GM21423 (cell line): Measurements from ENCODE around the gene RPL41.

Experiments used
- ATAC-seq: cut with Tn5 transposase; IDR thresholded peaks from one replicate; pipeline ENCODE4 v1.9.1; 2021; ENCODE audit warnings: mild to moderate bottlenecking, moderate library complexity; ENCODE audit not compliant: unreplicated experiment

The RPL41 gene

DNA sequence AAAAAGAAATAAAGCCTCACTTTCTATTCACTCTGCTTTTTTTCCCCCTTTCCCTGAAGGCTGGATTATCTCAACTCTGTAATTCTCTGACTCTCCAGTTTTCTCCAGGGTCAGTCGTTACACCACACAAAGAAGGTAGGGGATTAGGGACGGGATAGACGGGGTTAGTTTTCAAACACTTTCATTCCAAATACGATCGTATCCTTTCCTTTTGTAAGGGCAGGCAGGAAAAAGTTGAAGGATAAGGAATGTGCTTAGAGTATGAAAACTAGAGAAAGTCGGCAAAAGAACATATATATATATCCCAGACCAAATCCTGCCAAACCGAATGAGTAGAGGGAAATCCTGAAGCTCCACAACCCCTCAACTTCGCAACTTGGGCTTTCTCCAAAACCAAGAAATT is 11.1 kb downstream of the RPL41 start:
- ATAC-seq = no peak

DNA sequence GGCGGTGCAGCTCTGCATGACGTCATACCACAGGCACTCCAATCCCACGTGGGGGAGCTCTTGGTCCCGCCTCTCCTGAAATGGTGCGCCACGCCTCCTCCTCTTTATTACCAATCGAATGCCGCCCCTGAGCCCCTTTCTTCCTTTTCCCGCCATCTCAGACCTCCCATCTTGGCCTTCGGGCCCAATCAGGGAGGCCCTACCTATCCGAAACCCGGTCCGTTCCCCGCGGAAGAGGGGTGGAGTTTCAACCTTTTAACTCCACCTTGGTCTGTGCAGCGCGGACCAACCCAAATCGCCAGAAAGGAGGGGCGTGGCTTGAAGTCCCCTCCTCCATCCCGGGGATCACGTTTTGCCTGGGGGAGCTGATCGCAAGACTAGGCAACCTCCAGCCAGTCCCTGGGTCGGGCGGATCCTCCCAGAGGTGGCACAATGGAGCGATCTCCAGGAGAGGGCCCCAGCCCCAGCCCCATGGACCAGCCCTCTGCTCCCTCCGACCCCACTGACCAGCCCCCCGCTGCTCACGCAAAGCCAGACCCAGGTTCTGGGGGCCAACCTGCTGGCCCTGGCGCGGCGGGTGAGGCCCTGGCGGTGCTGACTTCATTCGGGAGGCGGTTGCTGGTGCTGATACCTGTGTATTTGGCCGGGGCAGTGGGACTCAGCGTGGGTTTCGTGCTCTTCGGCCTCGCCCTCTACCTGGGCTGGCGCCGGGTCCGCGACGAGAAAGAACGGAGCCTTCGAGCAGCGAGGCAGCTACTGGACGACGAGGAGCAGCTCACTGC is 11.6 kb downstream of the RPL41 start, which contains the start of gene ESYT1:
Gene ESYT1 (plus strand): TSS at position 380 of the 782 bp plus-strand sequence. CDS start 53 bp downstream, at position 433.
- peak; percentile 86 for ATAC-seq

GRCh38 chr12:56128670-56129205 is 12.3 kb downstream of the RPL41 start:
- no peak for ATAC-seq

GRCh38 chr12:56129206-56129941 is 12.9 kb downstream of the RPL41 start:
- no peak for ATAC-seq

- ATAC-seq = no peak
These were observed 13.6 kb downstream of the RPL41 start for GRCh38 chr12:56129942-56130495.

- no peak for ATAC-seq
These were observed 14.4 kb downstream of the RPL41 start for GRCh38 chr12:56130876-56131275.

DNA sequence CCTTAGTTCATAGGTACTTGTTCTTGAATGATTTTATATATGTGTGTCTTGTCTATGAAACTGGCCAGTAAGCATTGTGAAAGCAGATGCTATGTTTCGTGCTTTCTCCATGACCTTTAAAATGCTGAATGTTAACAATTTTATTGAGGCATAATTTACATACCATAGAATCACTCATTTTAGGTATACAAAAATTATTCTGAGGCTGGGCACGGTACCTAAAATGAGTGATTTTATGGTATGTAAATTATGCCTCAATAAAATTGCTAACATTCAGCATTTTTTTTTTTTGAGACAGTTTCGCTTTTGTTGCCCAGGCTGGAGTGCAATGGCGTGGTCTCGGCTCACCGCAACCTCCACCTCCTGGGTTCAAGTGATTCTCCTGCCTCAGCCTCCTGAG is 18.5 kb downstream of the RPL41 start:
- no peak for ATAC-seq

- ATAC-seq = no peak
These were observed 21.6 kb downstream of the RPL41 start for GRCh38 chr12:56137853-56138571.

- no peak for ATAC-seq
These were observed 25.7 kb downstream of the RPL41 start for GRCh38 chr12:56141946-56142784.

GRCh38 chr12:56143217-56143616 is 26.8 kb downstream of the RPL41 start:
- ATAC-seq = no peak

DNA sequence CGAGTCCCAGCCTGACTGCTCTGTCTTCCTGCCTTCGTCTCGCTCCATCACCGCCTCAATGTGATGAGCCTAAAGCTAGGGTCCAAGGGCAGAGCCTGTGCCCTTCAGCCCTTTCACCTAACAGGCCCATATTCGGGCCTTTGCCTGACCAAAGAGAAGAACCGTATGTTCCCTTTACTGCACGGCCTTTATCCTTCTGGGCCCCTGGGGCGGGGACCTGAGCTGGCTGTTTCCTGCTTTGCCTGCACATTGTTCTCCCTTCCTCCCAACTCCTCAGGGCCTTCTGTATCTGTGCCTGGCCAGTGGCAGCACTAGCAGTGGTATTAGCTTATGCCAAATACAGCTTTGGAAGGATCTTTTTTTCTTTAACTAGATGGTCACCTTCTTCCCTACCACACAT is 27.4 kb downstream of the RPL41 start:
- ATAC-seq = no peak

DNA sequence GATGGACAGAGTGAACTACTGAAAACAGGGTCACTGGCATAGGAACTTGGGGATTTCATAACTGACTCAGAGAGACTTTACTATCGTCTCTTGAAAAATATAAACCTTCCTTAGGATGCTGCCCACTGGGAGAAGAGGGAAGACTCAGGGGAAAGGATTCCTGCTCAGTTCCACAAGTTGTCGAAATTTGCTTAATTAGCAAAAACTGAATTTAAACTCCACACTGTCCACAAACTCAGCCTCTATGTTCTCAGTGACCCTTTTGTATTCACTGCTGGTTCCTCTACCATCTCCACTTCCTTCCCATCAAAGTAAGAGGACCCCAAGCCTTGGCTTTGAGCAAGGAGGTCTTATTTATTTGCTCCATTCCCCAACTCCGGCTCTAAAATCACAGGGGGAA is 28.8 kb downstream of the RPL41 start:
- ATAC-seq = no peak

GRCh38 chr12:56146492-56147460 is 30.3 kb downstream of the RPL41 start:
- ATAC-seq = no peak

GRCh38 chr12:56150563-56150962 is 34.1 kb downstream of the RPL41 start:
- no peak for ATAC-seq

GRCh38 chr12:56151672-56152131 is 35.3 kb downstream of the RPL41 start:
- ATAC-seq = peak; percentile 41

- ATAC-seq = peak; percentile 90
These were observed 35.8 kb downstream of the RPL41 start, which contains the start of gene MYL6B for GRCh38 chr12:56152132-56152755. Gene MYL6B (plus strand): TSS chr12:56152587. CDS start chr12:56153919, 1,332 bp downstream.

- ATAC-seq = no peak
These were observed 36.6 kb downstream of the RPL41 start for GRCh38 chr12:56152756-56153677.
